Measurements from ENCODE around the gene ZNF804A. TPM values are rescaled to one million over a fixed set of nuclear protein-coding genes. Genes with fewer than 3 reads are reported as not detected.
A peak's percentile ranks its signal among the peaks of the same experiment; 100 is the strongest.
"Not testable (repeated sequence)": the region's sequence is repeated elsewhere in the genome, so short reads cannot be mapped to it uniquely, and the experiment has no call there.

The ZNF804A gene
- total RNA-seq, 1 experiment from 2014 or later = 3.4 TPM

- CTCF ChIA-PET = no interaction called here
Measured at GRCh38 chr2:184879671-184880070, 281.3 kb downstream of the ZNF804A start.

GRCh38 chr2:184886585-184886984 is 288.3 kb downstream of the ZNF804A start:
- CTCF ChIA-PET; H3K9me3 ChIP-seq (ENCODE audit: low read depth, low read length, poor library complexity, severe bottlenecking); POLR2A ChIA-PET (ENCODE audit: low non-redundant PET); DNase-seq (ENCODE audit: low spot score); H3K27me3 ChIP-seq (replicated peaks; ENCODE audit: insufficient read depth, low read depth, low read length, poor library complexity); intact Hi-C loops (cut with micrococcal nuclease; ENCODE audit: unreplicated experiment); H3K4me3 ChIP-seq (ENCODE audit: low read depth, low read length, poor library complexity, severe bottlenecking); H3K36me3 ChIP-seq (ENCODE audit: insufficient read depth, low read length, poor library complexity, severe bottlenecking); H3K4me1 ChIP-seq (ENCODE audit: insufficient read depth, low read length, poor library complexity, severe bottlenecking); BruUV-seq (replicated peaks); H3K27ac ChIP-seq (ENCODE audit: low read depth, low read length, poor library complexity, severe bottlenecking): not testable (repeated sequence)

More at GRCh38 chr2:184879671-184880070, 281.3 kb downstream of the ZNF804A start:
- BruUV-seq (replicated peaks) = no TSS peak
- Histone ChIP-seq H3K9me3 (ENCODE audit: low read depth, low read length, poor library complexity, severe bottlenecking) (no peaks in the 10 kb centered on the region), H3K27me3 (replicated peaks; ENCODE audit: insufficient read depth, low read depth, low read length, poor library complexity) (no peaks in the 10 kb centered on the region), H3K36me3 (ENCODE audit: insufficient read depth, low read length, poor library complexity, severe bottlenecking) (no peaks in the 10 kb centered on the region), H3K4me3 (ENCODE audit: low read depth, low read length, poor library complexity, severe bottlenecking) (no peak overlapping the region), H3K4me1 (ENCODE audit: insufficient read depth, low read length, poor library complexity, severe bottlenecking) (no peaks in the 10 kb centered on the region), H3K27ac (ENCODE audit: low read depth, low read length, poor library complexity, severe bottlenecking) (no peak overlapping the region)
- intact Hi-C loops (cut with micrococcal nuclease; ENCODE audit: unreplicated experiment) = no loop called here
- no peak for TF ChIP-seq CTCF (conservative IDR thresholded peaks at IDR 0.05; ENCODE audit: low read depth, low read length)
- no peak for DNase-seq (ENCODE audit: low spot score)
- POLR2A ChIA-PET (ENCODE audit: low non-redundant PET) = no interaction called here

GRCh38 chr2:184890311-184890710 is 292.0 kb downstream of the ZNF804A start:
- Histone ChIP-seq H3K4me3 (ENCODE audit: low read depth, low read length, poor library complexity, severe bottlenecking) (no peak overlapping the region), H3K9me3 (ENCODE audit: low read depth, low read length, poor library complexity, severe bottlenecking) (no peaks in the 10 kb centered on the region), H3K27me3 (replicated peaks; ENCODE audit: insufficient read depth, low read depth, low read length, poor library complexity) (no peaks in the 10 kb centered on the region), H3K36me3 (ENCODE audit: insufficient read depth, low read length, poor library complexity, severe bottlenecking) (no peaks in the 10 kb centered on the region), H3K27ac (ENCODE audit: low read depth, low read length, poor library complexity, severe bottlenecking) (no peak overlapping the region), H3K4me1 (ENCODE audit: insufficient read depth, low read length, poor library complexity, severe bottlenecking) (no peaks in the 10 kb centered on the region)
- CTCF ChIA-PET = no interaction called here
- no TSS peak for BruUV-seq (replicated peaks)
- POLR2A ChIA-PET (ENCODE audit: low non-redundant PET) = no interaction called here
- no peak for DNase-seq (ENCODE audit: low spot score)
- TF ChIP-seq CTCF (conservative IDR thresholded peaks at IDR 0.05; ENCODE audit: low read depth, low read length) (no peak), EZH2 (IDR thresholded peaks at IDR 0.05; ENCODE audit: borderline replicate concordance, low read depth, low read length, poor library complexity, severe bottlenecking) (no peak)
- intact Hi-C loops (cut with micrococcal nuclease; ENCODE audit: unreplicated experiment) = no loop called here

- CTCF ChIA-PET = no interaction called here
- H3K9me3 ChIP-seq (ENCODE audit: low read depth, low read length, poor library complexity, severe bottlenecking) = no peaks in the 10 kb centered on the region
Measured at GRCh38 chr2:184904991-184905390, 306.7 kb downstream of the ZNF804A start.

More at GRCh38 chr2:184904991-184905390, 306.7 kb downstream of the ZNF804A start:
- peaks cover 34% of the 10 kb centered on the region for H3K4me1 ChIP-seq (ENCODE audit: insufficient read depth, low read length, poor library complexity, severe bottlenecking)
- POLR2A ChIA-PET (ENCODE audit: low non-redundant PET) = no interaction called here
- DNase-seq (ENCODE audit: low spot score) = peak; percentile 75
- TF ChIP-seq CTCF (conservative IDR thresholded peaks at IDR 0.05; ENCODE audit: low read depth, low read length) = no peak
- no peak for TF ChIP-seq EZH2 (IDR thresholded peaks at IDR 0.05; ENCODE audit: borderline replicate concordance, low read depth, low read length, poor library complexity, severe bottlenecking)
- H3K36me3 ChIP-seq (ENCODE audit: insufficient read depth, low read length, poor library complexity, severe bottlenecking) = no peaks in the 10 kb centered on the region
- peak overlapping the region; percentile 6 for H3K27ac ChIP-seq (ENCODE audit: low read depth, low read length, poor library complexity, severe bottlenecking)
- H3K4me3 ChIP-seq (ENCODE audit: low read depth, low read length, poor library complexity, severe bottlenecking) = no peak overlapping the region
- intact Hi-C loops (cut with micrococcal nuclease; ENCODE audit: unreplicated experiment) = loop anchor here (10.0 kb wide), 1 partner anchor 260 kb away; no protein-coding TSS in a partner anchor
- no peaks in the 10 kb centered on the region for H3K27me3 ChIP-seq (replicated peaks; ENCODE audit: insufficient read depth, low read depth, low read length, poor library complexity)
- no TSS peak for BruUV-seq (replicated peaks)
